HepG2 (cell line): Measurements from ENCODE around the gene PIANP. TPM values are rescaled to one million over a fixed set of nuclear protein-coding genes. Genes with fewer than 3 reads are reported as not detected.
A peak's percentile ranks its signal among the peaks of the same experiment; 100 is the strongest.

Source experiments
- CCDC6 ChIP-seq: sonication (generic); formaldehyde crosslinking; IDR thresholded peaks from 2 replicates; pipeline ENCODE4 v1.8.1; 2022; ENCODE audit warnings: mild to moderate bottlenecking, missing genetic modification reagents, moderate library complexity
- CREB1 ChIP-seq, 2 experiments: fragments of 450-650 bp in 1 of 2; IDR thresholded peaks; 2 replicates each; pipeline ENCODE4 v1.6.1; 2016 to 2017; ENCODE audit warnings: control low read depth in 1 of 2, mild to moderate bottlenecking in 1 of 2, missing compliant biosample characterization in 1 of 2, missing genetic modification characterization in 1 of 2
- DR1 ChIP-seq: sonication (generic); formaldehyde crosslinking; IDR thresholded peaks from 2 replicates; pipeline ENCODE4 v1.8.0; 2021; ENCODE audit warnings: mild to moderate bottlenecking, missing genetic modification reagents, inconsistent platforms
- FIP1L1 ChIP-seq: fragments of 200-400 bp; formaldehyde crosslinking; IDR thresholded peaks from 2 replicates; pipeline ENCODE4 v1.6.1; 2018; ENCODE audit warnings: low read depth, mild to moderate bottlenecking, low read length, moderate library complexity, borderline replicate concordance; ENCODE audit not compliant: insufficient read depth
- ISL2 ChIP-seq: sonication (generic); formaldehyde crosslinking; IDR thresholded peaks from 2 replicates; pipeline ENCODE4 v1.5.0; 2020; ENCODE audit warnings: missing genetic modification reagents
- KDM5B ChIP-seq: sonication (generic); formaldehyde crosslinking; IDR thresholded peaks from 2 replicates; pipeline ENCODE4 v1.4.0; 2020; ENCODE audit warnings: missing genetic modification reagents, mild to moderate bottlenecking, borderline replicate concordance
- MATR3 ChIP-seq: sonication (generic); formaldehyde crosslinking; IDR thresholded peaks from 2 replicates; pipeline ENCODE4 v1.4.0; 2020; ENCODE audit warnings: missing genetic modification reagents
- NFYC ChIP-seq: IDR thresholded peaks from 2 replicates; pipeline ENCODE4 v1.6.1; 2016; ENCODE audit warnings: missing genetic modification reagents, missing compliant biosample characterization
- NR2F1 ChIP-seq, 2 experiments: fragments of 450-650 bp in 1 of 2; formaldehyde crosslinking in 1 of 2; IDR thresholded peaks; 2 replicates each; pipeline versions ENCODE4 v1.5.0 to v1.6.1; 2016 to 2020; ENCODE audit warnings: mild to moderate bottlenecking in 1 of 2, missing compliant biosample characterization in 1 of 2, missing genetic modification reagents in 1 of 2, moderate library complexity in 1 of 2
- POLR2A ChIP-seq, 2 experiments: IDR thresholded peaks; 2 replicates each; pipeline ENCODE4 v1.6.1; 2011; ENCODE audit warnings: low read depth in 2 of 2, low read length in 2 of 2, mild to moderate bottlenecking in 1 of 2, moderate library complexity in 1 of 2; ENCODE audit not compliant: insufficient read depth in 1 of 2
- RFX1 ChIP-seq: fragments of 450-650 bp; IDR thresholded peaks from 2 replicates; pipeline ENCODE4 v1.6.1; 2017
- SMARCC2 ChIP-seq: fragments of 450-650 bp; IDR thresholded peaks from 2 replicates; pipeline ENCODE4 v1.6.1; 2017; ENCODE audit warnings: antibody characterized with exemption, mild to moderate bottlenecking
- STAG1 ChIP-seq: sonication (generic); formaldehyde crosslinking; IDR thresholded peaks from 2 replicates; pipeline ENCODE4 v1.4.0; 2020; ENCODE audit warnings: missing genetic modification reagents
- TOE1 ChIP-seq: sonication (generic); formaldehyde crosslinking; IDR thresholded peaks from 2 replicates; pipeline ENCODE4 v1.4.0; 2020; ENCODE audit warnings: mild to moderate bottlenecking, missing genetic modification reagents
- YY1 ChIP-seq: IDR thresholded peaks from 2 replicates; pipeline ENCODE4 v1.6.1; 2011; ENCODE audit warnings: low read length, low read depth, moderate library complexity, mild to moderate bottlenecking; ENCODE audit not compliant: insufficient read depth, insufficient replicate concordance
- ZNF549 ChIP-seq: sonication (generic); formaldehyde crosslinking; IDR thresholded peaks from 2 replicates; pipeline ENCODE4 v1.5.0; 2020; ENCODE audit warnings: missing genetic modification reagents
- ZNF572 ChIP-seq: sonication (generic); formaldehyde crosslinking; IDR thresholded peaks from 2 replicates; pipeline ENCODE4 v1.5.1; 2020; ENCODE audit warnings: mild to moderate bottlenecking, missing genetic modification reagents
- ZNF672 ChIP-seq: sonication (generic); formaldehyde crosslinking; IDR thresholded peaks from 2 replicates; pipeline ENCODE4 v1.8.1; 2022; ENCODE audit warnings: missing genetic modification reagents
- ZNF839 ChIP-seq: sonication (generic); formaldehyde crosslinking; IDR thresholded peaks from 2 replicates; pipeline ENCODE4 v1.4.0; 2020; ENCODE audit warnings: missing genetic modification reagents, mild to moderate bottlenecking, borderline replicate concordance
- ZSCAN20 ChIP-seq: sonication (generic); formaldehyde crosslinking; IDR thresholded peaks from 2 replicates; pipeline ENCODE4 v1.4.0; 2020; ENCODE audit warnings: missing genetic modification reagents, mild to moderate bottlenecking, borderline replicate concordance
- polyA plus RNA-seq, 8 experiments: library from polyadenylated mRNA; depleted of rRNA in 3 of 8; stranded (reverse) in 7 of 8; unstranded in 1 of 8; fragments of >200 nt; fragmentation: Illumina TruSeq in 4 of 8; extraction: Trizol in 4 of 8; gene quantifications; 2 replicates each; pipeline versions ENCODE4 v1.2.1 to v1.2.3, GENCODE V29; 2011 to 2016; ENCODE audit warnings: low read depth in 4 of 8, missing spikeins in 1 of 8, mixed read lengths in 1 of 8; ENCODE audit not compliant: insufficient read depth in 1 of 8
- total RNA-seq, 5 experiments: library from RNA; depleted of rRNA; stranded (reverse); fragments of >200 nt; fragmentation: Illumina TruSeq; extraction: Trizol; gene quantifications; 2 replicates each; pipeline ENCODE4 v1.2.3, GENCODE V29; 2016; ENCODE audit warnings: low read depth in 1 of 5
- TF ChIP-seq, protein P1 (sequence below): sonication (generic); formaldehyde crosslinking; IDR thresholded peaks from 2 replicates; pipeline ENCODE4 v1.4.0; 2020; ENCODE audit warnings: missing genetic modification reagents
- TF ChIP-seq, protein P2 (sequence below): IDR thresholded peaks from 2 replicates; pipeline ENCODE4 v1.6.1; 2012; ENCODE audit warnings: low read depth, low read length, improper control_type of control experiment
- TF ChIP-seq, protein P3 (sequence below): IDR thresholded peaks from 2 replicates; pipeline ENCODE4 v1.6.1; 2016; ENCODE audit warnings: mild to moderate bottlenecking
- TF ChIP-seq, protein P4 (sequence below): sonication (generic); formaldehyde crosslinking; IDR thresholded peaks from 2 replicates; pipeline ENCODE4 v1.8.1; 2023; ENCODE audit warnings: mild to moderate bottlenecking, missing genetic modification reagents

Gene PIANP
- total and polyA plus RNA-seq, 2 of the 13 experiments (the other 11 are each of a cell fraction or from before 2014, with no cell fraction given): not detected

DNA sequence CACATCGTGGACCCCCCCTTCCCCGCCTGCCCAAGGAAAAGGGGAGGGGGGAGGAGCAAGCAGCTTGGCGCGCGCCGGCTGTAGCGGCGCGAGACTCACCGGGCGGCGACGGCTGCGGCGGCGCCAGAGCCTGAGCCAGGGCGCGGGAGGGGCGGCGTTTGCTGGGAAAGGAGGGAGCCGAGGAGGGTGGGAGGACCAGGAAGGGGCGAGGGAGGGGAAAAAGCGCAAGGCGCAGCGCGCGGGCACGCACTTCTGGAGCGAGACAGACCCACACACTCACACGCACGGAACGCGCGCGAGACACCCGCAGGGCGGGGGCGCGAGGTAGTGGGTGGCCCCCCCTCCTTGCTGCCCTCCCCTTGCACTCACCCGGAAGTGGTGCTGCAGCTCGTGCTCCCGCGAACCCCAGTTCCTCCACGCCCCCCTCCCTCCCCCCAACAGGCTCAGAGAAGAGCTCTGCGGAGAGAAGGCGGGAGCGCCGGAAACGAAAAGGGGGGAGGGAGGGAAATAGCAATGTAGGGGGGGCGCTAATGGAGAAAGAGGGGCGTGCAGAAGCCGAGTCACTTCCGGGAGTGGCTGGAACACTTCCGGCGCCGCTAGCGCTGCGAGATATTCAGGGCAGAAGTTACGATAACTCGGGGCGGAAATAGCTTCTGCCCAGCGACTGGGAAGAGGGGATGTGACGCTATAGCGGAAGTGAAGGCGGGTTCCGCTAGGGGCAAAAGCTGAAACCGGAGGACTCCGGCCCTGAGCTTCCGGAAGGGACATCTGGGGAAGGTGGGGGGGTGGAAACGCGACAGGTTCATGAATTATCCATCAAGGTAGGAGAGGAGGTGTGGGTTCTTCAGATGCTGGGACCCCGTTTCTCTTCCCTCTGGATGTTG is 11.4 kb downstream of the PIANP start, which contains the start of gene ZNF384 (continued):
- TF ChIP-seq, protein P1, sequence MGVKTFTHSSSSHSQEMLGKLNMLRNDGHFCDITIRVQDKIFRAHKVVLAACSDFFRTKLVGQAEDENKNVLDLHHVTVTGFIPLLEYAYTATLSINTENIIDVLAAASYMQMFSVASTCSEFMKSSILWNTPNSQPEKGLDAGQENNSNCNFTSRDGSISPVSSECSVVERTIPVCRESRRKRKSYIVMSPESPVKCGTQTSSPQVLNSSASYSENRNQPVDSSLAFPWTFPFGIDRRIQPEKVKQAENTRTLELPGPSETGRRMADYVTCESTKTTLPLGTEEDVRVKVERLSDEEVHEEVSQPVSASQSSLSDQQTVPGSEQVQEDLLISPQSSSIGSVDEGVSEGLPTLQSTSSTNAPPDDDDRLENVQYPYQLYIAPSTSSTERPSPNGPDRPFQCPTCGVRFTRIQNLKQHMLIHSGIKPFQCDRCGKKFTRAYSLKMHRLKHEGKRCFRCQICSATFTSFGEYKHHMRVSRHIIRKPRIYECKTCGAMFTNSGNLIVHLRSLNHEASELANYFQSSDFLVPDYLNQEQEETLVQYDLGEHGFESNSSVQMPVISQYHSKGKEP (CRISPR knock-in tag): no peak; the same call in 1 of the 2 replicates
- no peak for TF ChIP-seq ZSCAN20 (CRISPR knock-in tag)
- TF ChIP-seq TOE1 (CRISPR knock-in tag): no peak
- peak; percentile 94 for TF ChIP-seq CREB1 (IDR thresholded peaks at IDR 0.05)
- TF ChIP-seq CREB1 (CRISPR knock-in tag; IDR thresholded peaks at IDR 0.05): peak; percentile 99
- TF ChIP-seq, protein P2, sequence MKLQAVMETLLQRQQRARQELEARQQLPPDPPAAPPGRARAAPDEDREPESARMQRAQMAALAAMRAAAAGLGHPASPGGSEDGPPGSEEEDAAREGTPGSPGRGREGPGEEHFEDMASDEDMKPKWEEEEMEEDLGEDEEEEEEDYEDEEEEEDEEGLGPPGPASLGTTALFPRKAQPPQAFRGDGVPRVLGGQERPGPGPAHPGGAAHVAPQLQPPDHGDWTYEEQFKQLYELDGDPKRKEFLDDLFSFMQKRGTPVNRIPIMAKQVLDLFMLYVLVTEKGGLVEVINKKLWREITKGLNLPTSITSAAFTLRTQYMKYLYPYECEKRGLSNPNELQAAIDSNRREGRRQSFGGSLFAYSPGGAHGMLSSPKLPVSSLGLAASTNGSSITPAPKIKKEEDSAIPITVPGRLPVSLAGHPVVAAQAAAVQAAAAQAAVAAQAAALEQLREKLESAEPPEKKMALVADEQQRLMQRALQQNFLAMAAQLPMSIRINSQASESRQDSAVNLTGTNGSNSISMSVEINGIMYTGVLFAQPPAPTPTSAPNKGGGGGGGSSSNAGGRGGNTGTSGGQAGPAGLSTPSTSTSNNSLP: no peak; the same call in 1 of the 2 replicates
- peak; percentile 80 for TF ChIP-seq YY1
- TF ChIP-seq ZNF672 (CRISPR knock-in tag): no peak
- peak; percentile 88; the same call in 1 of the 2 replicates for TF ChIP-seq CCDC6 (CRISPR knock-in tag)
- TF ChIP-seq MATR3 (CRISPR knock-in tag): no peak
- TF ChIP-seq, protein P3, sequence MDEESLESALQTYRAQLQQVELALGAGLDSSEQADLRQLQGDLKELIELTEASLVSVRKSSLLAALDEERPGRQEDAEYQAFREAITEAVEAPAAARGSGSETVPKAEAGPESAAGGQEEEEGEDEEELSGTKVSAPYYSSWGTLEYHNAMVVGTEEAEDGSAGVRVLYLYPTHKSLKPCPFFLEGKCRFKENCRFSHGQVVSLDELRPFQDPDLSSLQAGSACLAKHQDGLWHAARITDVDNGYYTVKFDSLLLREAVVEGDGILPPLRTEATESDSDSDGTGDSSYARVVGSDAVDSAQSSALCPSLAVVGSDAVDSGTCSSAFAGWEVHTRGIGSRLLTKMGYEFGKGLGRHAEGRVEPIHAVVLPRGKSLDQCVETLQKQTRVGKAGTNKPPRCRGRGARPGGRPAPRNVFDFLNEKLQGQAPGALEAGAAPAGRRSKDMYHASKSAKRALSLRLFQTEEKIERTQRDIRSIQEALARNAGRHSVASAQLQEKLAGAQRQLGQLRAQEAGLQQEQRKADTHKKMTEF (CRISPR knock-in tag): peak; percentile 91
- no peak for TF ChIP-seq NR2F1 (CRISPR knock-in tag; IDR thresholded peaks at IDR 0.05)
- TF ChIP-seq RFX1: no peak
- peak; percentile 43; the same call in 1 of the 2 replicates for TF ChIP-seq ZNF839
- no peak for TF ChIP-seq FIP1L1
- TF ChIP-seq ISL2 (CRISPR knock-in tag): peak; percentile 64; the same call in 1 of the 2 replicates
- TF ChIP-seq STAG1 (CRISPR knock-in tag): no peak
- no peak for TF ChIP-seq ZNF549 (CRISPR knock-in tag)
- peak; percentile 56; the same call in 1 of the 2 replicates for TF ChIP-seq NFYC
- peak; percentile 63; the same call in 1 of the 2 replicates for TF ChIP-seq KDM5B (CRISPR knock-in tag)
- no peak for TF ChIP-seq DR1 (CRISPR knock-in tag)
- TF ChIP-seq POLR2A (IDR thresholded peaks at IDR 0.05; ENCODE audit: insufficient read depth in 1 of 2, low read depth in 2 of 2, low read length in 2 of 2): peak; percentile 57 to 76
- TF ChIP-seq SMARCC2: no peak
- no peak for TF ChIP-seq ZNF572
- TF ChIP-seq, protein P4, sequence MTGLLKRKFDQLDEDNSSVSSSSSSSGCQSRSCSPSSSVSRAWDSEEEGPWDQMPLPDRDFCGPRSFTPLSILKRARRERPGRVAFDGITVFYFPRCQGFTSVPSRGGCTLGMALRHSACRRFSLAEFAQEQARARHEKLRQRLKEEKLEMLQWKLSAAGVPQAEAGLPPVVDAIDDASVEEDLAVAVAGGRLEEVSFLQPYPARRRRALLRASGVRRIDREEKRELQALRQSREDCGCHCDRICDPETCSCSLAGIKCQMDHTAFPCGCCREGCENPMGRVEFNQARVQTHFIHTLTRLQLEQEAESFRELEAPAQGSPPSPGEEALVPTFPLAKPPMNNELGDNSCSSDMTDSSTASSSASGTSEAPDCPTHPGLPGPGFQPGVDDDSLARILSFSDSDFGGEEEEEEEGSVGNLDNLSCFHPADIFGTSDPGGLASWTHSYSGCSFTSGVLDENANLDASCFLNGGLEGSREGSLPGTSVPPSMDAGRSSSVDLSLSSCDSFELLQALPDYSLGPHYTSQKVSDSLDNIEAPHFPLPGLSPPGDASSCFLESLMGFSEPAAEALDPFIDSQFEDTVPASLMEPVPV (CRISPR knock-in tag): peak; percentile 54; the same call in 1 of the 2 replicates
